Transverse colon (tissue), 4 donors: ENCODE results near the gene COG5.

Source experiments
- POLR2AphosphoS5 ChIP-seq, 3 donors: sonication (generic); formaldehyde crosslinking; IDR thresholded peaks; one replicate each; pipeline ENCODE4 v1.6.1; 2016; ENCODE audit warnings: antibody characterized with exemption in 3 of 3
- TF ChIP-seq, protein P1 (sequence below), 5 experiments: fragments of 200-600 bp in 3 of 5; fragments of 450-650 bp in 2 of 5; sonication (generic) in 3 of 5; IDR thresholded peaks; 1 replicate in 2 of 5; 2 replicates in 3 of 5; pipeline ENCODE4 v1.5.1; 2016 to 2017; ENCODE audit warnings: antibody characterized with exemption in 5 of 5, inconsistent platforms in 3 of 5, mild to moderate bottlenecking in 2 of 5, moderate library complexity in 1 of 5

DNA sequence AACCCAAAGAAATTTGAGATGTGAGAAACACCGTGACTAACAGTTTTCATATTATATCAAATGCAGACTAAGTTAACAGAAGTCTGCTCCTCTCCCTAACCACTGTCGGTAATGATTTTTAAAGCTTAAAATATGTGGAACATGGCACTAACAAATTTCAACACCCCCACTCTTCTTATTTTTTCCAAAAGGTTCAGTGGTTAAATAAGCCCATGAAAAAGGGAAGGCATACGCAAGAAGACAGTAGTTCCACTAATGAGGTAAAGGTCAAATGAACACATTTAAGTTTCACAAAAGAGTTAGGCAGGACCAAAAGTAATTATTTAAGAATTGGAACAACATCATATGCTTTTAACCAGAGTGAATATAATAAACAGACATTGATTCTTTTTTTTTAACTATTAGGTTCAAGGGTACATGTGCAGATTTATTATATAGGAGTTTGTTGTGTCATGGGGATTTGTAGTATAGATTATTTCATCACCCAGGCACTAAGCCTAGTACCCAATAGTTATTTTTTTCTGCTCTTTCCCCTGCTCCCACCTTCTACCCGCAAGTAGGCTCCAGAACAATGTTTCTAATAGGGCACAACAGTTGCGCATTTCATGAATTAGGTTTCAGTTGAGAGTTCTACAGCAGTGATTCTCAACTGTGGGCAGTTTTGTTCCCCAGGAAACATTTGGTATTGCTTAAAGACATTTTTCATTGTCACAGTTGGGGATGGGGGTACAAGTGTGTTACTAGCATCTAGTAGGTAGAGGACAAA, 315.0 kb downstream of the COG5 start:
- TF ChIP-seq, protein P1, sequence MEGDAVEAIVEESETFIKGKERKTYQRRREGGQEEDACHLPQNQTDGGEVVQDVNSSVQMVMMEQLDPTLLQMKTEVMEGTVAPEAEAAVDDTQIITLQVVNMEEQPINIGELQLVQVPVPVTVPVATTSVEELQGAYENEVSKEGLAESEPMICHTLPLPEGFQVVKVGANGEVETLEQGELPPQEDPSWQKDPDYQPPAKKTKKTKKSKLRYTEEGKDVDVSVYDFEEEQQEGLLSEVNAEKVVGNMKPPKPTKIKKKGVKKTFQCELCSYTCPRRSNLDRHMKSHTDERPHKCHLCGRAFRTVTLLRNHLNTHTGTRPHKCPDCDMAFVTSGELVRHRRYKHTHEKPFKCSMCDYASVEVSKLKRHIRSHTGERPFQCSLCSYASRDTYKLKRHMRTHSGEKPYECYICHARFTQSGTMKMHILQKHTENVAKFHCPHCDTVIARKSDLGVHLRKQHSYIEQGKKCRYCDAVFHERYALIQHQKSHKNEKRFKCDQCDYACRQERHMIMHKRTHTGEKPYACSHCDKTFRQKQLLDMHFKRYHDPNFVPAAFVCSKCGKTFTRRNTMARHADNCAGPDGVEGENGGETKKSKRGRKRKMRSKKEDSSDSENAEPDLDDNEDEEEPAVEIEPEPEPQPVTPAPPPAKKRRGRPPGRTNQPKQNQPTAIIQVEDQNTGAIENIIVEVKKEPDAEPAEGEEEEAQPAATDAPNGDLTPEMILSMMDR (IDR thresholded peaks at IDR 0.05), result no peak
- no peak for TF ChIP-seq POLR2AphosphoS5 (IDR thresholded peaks at IDR 0.05)
